ENCODE results near the gene SNAPC3. TPM values are rescaled to one million over a fixed set of nuclear protein-coding genes. Genes with fewer than 3 reads are reported as not detected.

Gene SNAPC3
- total RNA-seq, 1 experiment from 2014 or later, result 26.2 TPM

DNA sequence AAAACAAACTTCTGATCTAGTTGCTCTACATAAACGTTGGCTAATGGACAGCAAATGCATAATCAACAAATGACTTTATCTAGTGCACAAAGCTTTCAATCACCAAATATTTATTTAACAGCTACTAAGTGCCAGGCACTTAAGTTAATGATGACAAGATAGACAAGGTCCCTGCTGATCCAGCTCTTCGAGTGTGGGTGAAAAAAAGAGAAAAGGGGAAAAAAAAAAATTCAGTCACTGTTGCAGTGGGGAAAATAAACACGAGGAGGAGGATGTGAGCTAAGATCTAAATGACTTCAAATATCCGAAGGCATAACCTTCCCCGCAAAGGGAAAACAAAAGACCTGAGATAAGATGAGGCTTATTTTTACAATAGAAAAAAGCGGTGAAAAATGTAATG, 78.5 kb downstream of the SNAPC3 start:
- no peak for DNase-seq (ENCODE audit: low spot score)
- TF ChIP-seq, protein P1, sequence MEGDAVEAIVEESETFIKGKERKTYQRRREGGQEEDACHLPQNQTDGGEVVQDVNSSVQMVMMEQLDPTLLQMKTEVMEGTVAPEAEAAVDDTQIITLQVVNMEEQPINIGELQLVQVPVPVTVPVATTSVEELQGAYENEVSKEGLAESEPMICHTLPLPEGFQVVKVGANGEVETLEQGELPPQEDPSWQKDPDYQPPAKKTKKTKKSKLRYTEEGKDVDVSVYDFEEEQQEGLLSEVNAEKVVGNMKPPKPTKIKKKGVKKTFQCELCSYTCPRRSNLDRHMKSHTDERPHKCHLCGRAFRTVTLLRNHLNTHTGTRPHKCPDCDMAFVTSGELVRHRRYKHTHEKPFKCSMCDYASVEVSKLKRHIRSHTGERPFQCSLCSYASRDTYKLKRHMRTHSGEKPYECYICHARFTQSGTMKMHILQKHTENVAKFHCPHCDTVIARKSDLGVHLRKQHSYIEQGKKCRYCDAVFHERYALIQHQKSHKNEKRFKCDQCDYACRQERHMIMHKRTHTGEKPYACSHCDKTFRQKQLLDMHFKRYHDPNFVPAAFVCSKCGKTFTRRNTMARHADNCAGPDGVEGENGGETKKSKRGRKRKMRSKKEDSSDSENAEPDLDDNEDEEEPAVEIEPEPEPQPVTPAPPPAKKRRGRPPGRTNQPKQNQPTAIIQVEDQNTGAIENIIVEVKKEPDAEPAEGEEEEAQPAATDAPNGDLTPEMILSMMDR (conservative IDR thresholded peaks at IDR 0.05; ENCODE audit: low read depth, low read length), result no peak
- no peak for TF ChIP-seq EZH2 (IDR thresholded peaks at IDR 0.05; ENCODE audit: borderline replicate concordance, low read depth, low read length, poor library complexity, severe bottlenecking)
- BruUV-seq (replicated peaks), result no TSS peak
- H3K27ac ChIP-seq (ENCODE audit: low read depth, low read length, poor library complexity, severe bottlenecking), result no peak overlapping the region
- CTCF ChIA-PET, result interaction anchor here (0.6 kb wide), 1 partner anchor 21 kb away, joined by 4 read pairs; no protein-coding TSS in a partner anchor
- POLR2A ChIA-PET (ENCODE audit: low non-redundant PET), result no interaction called here
- H3K36me3 ChIP-seq (ENCODE audit: insufficient read depth, low read length, poor library complexity, severe bottlenecking), result peaks cover 14% of the 10 kb centered on the region
- intact Hi-C loops (cut with micrococcal nuclease; ENCODE audit: unreplicated experiment), result no loop called here
- H3K9me3 ChIP-seq (ENCODE audit: low read depth, low read length, poor library complexity, severe bottlenecking), result no peaks in the 10 kb centered on the region
- H3K4me3 ChIP-seq (ENCODE audit: low read depth, low read length, poor library complexity, severe bottlenecking), result no peak overlapping the region
- H3K27me3 ChIP-seq (replicated peaks; ENCODE audit: insufficient read depth, low read depth, low read length, poor library complexity), result no peaks in the 10 kb centered on the region
- no peaks in the 10 kb centered on the region for H3K4me1 ChIP-seq (ENCODE audit: insufficient read depth, low read length, poor library complexity, severe bottlenecking)

DNA sequence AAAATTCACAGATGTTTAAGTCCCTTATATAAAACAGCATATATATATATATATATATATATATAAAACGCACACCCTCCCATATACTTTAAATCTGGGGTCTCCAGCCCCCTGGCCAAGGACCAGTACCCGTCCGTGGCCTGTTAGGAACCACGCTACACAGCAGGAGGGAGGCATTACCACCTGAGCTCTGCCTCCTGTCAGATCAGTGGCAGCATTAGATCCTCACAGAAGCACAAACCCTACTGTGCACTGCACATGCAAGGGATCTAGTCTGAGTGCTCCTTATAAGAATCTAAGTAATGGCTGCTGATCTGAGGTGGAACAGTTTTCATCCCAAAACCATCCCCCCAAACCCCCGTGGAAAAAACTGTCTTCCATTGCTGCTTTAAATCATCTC, 79.1 kb downstream of the SNAPC3 start:
- BruUV-seq (replicated peaks), result no TSS peak
- Histone ChIP-seq H3K27me3 (replicated peaks; ENCODE audit: insufficient read depth, low read depth, low read length, poor library complexity) (no peaks in the 10 kb centered on the region), H3K9me3 (ENCODE audit: low read depth, low read length, poor library complexity, severe bottlenecking) (no peaks in the 10 kb centered on the region), H3K36me3 (ENCODE audit: insufficient read depth, low read length, poor library complexity, severe bottlenecking) (peaks cover 15% of the 10 kb centered on the region), H3K27ac (ENCODE audit: low read depth, low read length, poor library complexity, severe bottlenecking) (no peak overlapping the region), H3K4me1 (ENCODE audit: insufficient read depth, low read length, poor library complexity, severe bottlenecking) (no peaks in the 10 kb centered on the region), H3K4me3 (ENCODE audit: low read depth, low read length, poor library complexity, severe bottlenecking) (no peak overlapping the region)
- intact Hi-C loops (cut with micrococcal nuclease; ENCODE audit: unreplicated experiment), result no loop called here
- ChIA-PET CTCF (interaction anchor here (0.6 kb wide), 1 partner anchor 20 kb away, joined by 4 read pairs; no protein-coding TSS in a partner anchor), POLR2A (ENCODE audit: low non-redundant PET) (no interaction called here)
- DNase-seq (ENCODE audit: low spot score), result no peak
- TF ChIP-seq, protein P1 (conservative IDR thresholded peaks at IDR 0.05; ENCODE audit: low read depth, low read length), result no peak
- no peak for TF ChIP-seq EZH2 (IDR thresholded peaks at IDR 0.05; ENCODE audit: borderline replicate concordance, low read depth, low read length, poor library complexity, severe bottlenecking)

DNA sequence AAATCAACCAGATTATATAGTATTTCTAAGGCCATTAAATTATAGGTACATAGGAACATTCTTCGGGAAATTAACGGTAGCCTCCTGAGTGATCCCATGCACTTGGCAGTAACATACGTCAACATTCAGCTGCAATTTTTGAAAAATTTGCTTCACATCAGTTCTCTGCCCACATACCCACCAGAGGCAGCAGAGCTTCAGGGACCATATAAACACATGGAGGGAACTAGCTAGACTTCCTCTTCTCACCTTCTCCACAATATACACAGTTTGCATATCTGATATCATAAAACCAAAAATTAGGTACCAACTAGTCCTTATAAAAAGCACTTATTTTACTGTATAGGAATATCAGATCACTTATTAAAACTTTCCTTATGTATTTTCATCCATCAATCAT, 83.2 kb downstream of the SNAPC3 start:
- BruUV-seq (replicated peaks), result no TSS peak
- DNase-seq (ENCODE audit: low spot score), result no peak
- CTCF ChIA-PET, result no interaction called here
- no peak overlapping the region for H3K27ac ChIP-seq (ENCODE audit: low read depth, low read length, poor library complexity, severe bottlenecking)
- POLR2A ChIA-PET (ENCODE audit: low non-redundant PET), result no interaction called here
- peaks cover 18% of the 10 kb centered on the region for H3K36me3 ChIP-seq (ENCODE audit: insufficient read depth, low read length, poor library complexity, severe bottlenecking)
- intact Hi-C loops (cut with micrococcal nuclease; ENCODE audit: unreplicated experiment), result no loop called here
- no peaks in the 10 kb centered on the region for H3K9me3 ChIP-seq (ENCODE audit: low read depth, low read length, poor library complexity, severe bottlenecking)
- H3K4me1 ChIP-seq (ENCODE audit: insufficient read depth, low read length, poor library complexity, severe bottlenecking), result no peaks in the 10 kb centered on the region
- no peaks in the 10 kb centered on the region for H3K27me3 ChIP-seq (replicated peaks; ENCODE audit: insufficient read depth, low read depth, low read length, poor library complexity)
- no peak overlapping the region for H3K4me3 ChIP-seq (ENCODE audit: low read depth, low read length, poor library complexity, severe bottlenecking)
- TF ChIP-seq, protein P1 (conservative IDR thresholded peaks at IDR 0.05; ENCODE audit: low read depth, low read length), result no peak
- no peak for TF ChIP-seq EZH2 (IDR thresholded peaks at IDR 0.05; ENCODE audit: borderline replicate concordance, low read depth, low read length, poor library complexity, severe bottlenecking)
